GM12891 (cell line): ENCODE measurements around the gene HSBP1L1.

ENCODE experiments used
- POLR2A ChIP-seq: IDR thresholded peaks from 2 replicates; pipeline ENCODE4 v1.6.1; 2011; ENCODE audit warnings: low read depth, low read length, control low read depth
- POLR2AphosphoS5 ChIP-seq: IDR thresholded peaks from 2 replicates; pipeline ENCODE4 v1.6.1; 2011; ENCODE audit warnings: low read depth, low read length, control low read depth

DNA sequence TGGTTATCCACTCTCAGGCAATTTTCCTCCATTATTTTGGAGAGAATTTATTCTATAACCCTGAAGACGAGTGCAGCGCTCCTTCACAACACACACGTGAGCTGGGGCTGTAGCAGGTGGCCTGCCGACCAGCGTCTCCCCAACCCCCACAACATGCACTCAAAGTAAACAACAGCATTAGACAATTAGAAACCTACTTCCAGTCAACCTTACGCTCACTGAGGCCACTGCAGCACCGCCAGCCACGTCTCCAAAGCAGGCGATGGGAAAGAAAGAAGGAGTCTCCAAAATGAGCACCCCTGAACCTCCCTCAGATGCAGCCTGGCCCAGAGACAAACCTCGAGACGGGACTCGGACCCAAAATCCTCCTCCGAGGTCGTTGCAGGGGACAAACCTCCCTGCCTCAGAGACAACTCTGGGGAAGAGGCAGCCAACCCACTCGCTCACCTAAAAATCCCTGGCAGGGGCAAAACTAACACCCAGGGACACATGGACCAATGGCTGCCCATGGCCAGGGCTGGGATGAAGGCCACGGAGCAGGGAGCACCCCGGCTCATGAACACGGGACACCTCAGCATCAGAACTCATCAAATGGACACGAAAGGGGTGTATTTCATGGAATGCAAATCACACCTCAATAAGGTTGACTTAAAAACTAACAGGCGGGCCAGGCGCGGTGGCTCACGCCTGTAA is 15.6 kb upstream of the HSBP1L1 start:
- TF ChIP-seq POLR2A (no peak), POLR2AphosphoS5 (no peak)
